Measurements from ENCODE around the gene GPR152.

Gene GPR152

DNA sequence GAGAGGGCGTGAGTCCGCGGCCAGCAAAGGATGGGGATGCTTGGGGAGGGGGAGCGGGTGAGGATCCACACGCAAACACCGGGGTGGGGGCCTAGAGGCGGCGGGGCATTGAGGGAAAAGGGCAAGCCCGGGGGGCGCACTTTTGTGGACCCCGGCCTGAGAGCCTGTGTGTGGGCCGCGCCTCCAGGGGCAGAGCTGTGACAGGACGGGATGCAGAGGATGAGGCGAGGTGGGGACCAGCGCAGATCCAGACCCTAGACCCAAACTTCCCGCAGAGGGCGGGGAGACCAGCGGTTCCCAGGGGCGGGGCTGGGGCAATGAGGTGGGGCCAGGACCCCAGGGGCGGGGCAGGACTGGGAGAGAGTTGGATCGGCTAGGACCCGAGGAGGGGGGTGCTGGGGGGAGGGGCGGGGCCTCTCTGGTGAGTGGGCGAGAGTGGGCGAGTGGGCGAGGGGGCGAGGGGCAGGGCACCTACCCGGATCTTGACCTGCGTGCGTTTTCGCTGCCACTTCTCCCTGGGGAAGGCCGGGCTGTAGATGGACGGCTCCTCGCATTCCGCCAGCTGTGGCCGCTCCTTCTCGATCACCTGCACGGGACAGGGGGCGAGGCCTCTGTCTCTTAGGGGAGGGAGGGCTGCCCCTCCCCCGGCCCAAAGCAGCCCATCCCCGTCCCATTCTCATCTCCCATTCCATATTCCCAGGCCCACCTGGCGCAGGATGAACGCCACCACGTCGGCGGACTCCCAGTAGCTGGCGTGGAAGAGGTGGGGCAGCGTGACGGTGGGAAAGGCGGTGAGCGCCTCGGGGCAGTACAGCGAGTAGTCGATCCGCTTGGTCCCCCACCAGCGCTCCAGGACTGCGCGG is 42.1 kb upstream of the GPR152 start:
- H3K27me3 ChIP-seq (replicated peaks; ENCODE audit: control insufficient read depth, insufficient read depth, low read length) = no peaks in the 10 kb centered on the region
- no peaks in the 10 kb centered on the region for H3K9me3 ChIP-seq (ENCODE audit: control insufficient read depth, low read length)
- no peak overlapping the region for H3K4me3 ChIP-seq (ENCODE audit: low read length)
- peaks cover 23% of the 10 kb centered on the region for H3K36me3 ChIP-seq (ENCODE audit: control insufficient read depth, insufficient read depth, low read length, severe bottlenecking)
- H3K9ac ChIP-seq (ENCODE audit: low read length) = no peak overlapping the region
- no peak for DNase-seq (ENCODE audit: low read depth)
- peaks cover 3% of the 10 kb centered on the region for H3K4me1 ChIP-seq (ENCODE audit: control insufficient read depth, insufficient read depth, low read length)

DNA sequence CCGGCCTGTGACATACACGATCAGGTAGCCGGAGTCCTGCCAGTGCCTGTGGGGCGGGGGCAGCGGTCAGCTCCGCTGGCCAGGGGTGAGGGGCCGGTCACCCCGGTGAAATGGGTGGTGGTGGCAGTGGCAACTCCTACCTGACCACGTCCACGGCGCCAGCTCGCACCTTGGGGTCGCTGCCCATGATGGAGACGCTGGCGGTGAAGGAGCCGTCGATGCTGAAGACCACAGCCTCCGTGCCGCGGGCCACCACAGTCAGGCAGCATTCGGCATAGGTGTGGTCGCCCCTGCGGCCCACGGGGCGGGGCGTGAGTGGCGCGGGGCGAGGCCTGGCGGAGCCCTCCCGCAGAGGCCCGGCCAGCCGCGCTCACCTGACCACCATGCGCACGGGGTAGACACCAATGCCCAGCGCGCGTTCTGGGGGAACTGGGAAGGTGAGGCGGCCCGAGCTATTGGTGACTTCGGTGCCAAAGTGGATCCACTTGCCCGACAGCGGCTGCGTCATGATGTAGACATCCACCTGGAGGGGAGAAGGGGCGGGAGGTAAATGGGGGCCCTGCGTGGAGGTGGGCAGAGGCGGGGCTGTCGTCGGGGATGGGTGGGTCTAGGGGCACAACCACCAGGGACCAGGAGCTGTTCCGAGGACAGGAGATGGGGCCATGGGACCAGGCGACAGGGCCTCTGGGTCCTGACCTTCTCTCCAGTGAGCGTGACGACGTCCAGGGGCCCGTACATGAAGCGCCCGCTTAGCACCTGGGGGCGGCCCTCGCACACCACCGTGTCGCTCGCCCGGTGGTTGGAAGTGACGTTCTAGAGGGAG is 41.2 kb upstream of the GPR152 start:
- no peaks in the 10 kb centered on the region for H3K9me3 ChIP-seq (ENCODE audit: control insufficient read depth, low read length)
- H3K9ac ChIP-seq (ENCODE audit: low read length) = no peak overlapping the region
- DNase-seq (ENCODE audit: low read depth) = no peak
- peaks cover 3% of the 10 kb centered on the region for H3K4me1 ChIP-seq (ENCODE audit: control insufficient read depth, insufficient read depth, low read length)
- H3K36me3 ChIP-seq (ENCODE audit: control insufficient read depth, insufficient read depth, low read length, severe bottlenecking) = peaks cover 27% of the 10 kb centered on the region
- no peak overlapping the region for H3K4me3 ChIP-seq (ENCODE audit: low read length)
- no peaks in the 10 kb centered on the region for H3K27me3 ChIP-seq (replicated peaks; ENCODE audit: control insufficient read depth, insufficient read depth, low read length)

GRCh38 chr11:67492801-67493547 is 40.4 kb upstream of the GPR152 start:
- Histone ChIP-seq H3K9ac (ENCODE audit: low read length) (no peak overlapping the region), H3K27me3 (replicated peaks; ENCODE audit: control insufficient read depth, insufficient read depth, low read length) (no peaks in the 10 kb centered on the region), H3K36me3 (ENCODE audit: control insufficient read depth, insufficient read depth, low read length, severe bottlenecking) (peaks cover 30% of the 10 kb centered on the region), H3K4me3 (ENCODE audit: low read length) (no peak overlapping the region), H3K9me3 (ENCODE audit: control insufficient read depth, low read length) (no peaks in the 10 kb centered on the region), H3K4me1 (ENCODE audit: control insufficient read depth, insufficient read depth, low read length) (peaks cover 3% of the 10 kb centered on the region)
- no peak for DNase-seq (ENCODE audit: low read depth)

- Histone ChIP-seq H3K4me3 (ENCODE audit: low read length) (no peak overlapping the region), H3K9me3 (ENCODE audit: control insufficient read depth, low read length) (no peaks in the 10 kb centered on the region), H3K9ac (ENCODE audit: low read length) (no peak overlapping the region), H3K4me1 (ENCODE audit: control insufficient read depth, insufficient read depth, low read length) (peaks cover 3% of the 10 kb centered on the region), H3K36me3 (ENCODE audit: control insufficient read depth, insufficient read depth, low read length, severe bottlenecking) (peaks cover 31% of the 10 kb centered on the region), H3K27me3 (replicated peaks; ENCODE audit: control insufficient read depth, insufficient read depth, low read length) (no peaks in the 10 kb centered on the region)
- no peak for DNase-seq (ENCODE audit: low read depth)
Measured at GRCh38 chr11:67492069-67492727, 39.7 kb upstream of the GPR152 start.

DNA sequence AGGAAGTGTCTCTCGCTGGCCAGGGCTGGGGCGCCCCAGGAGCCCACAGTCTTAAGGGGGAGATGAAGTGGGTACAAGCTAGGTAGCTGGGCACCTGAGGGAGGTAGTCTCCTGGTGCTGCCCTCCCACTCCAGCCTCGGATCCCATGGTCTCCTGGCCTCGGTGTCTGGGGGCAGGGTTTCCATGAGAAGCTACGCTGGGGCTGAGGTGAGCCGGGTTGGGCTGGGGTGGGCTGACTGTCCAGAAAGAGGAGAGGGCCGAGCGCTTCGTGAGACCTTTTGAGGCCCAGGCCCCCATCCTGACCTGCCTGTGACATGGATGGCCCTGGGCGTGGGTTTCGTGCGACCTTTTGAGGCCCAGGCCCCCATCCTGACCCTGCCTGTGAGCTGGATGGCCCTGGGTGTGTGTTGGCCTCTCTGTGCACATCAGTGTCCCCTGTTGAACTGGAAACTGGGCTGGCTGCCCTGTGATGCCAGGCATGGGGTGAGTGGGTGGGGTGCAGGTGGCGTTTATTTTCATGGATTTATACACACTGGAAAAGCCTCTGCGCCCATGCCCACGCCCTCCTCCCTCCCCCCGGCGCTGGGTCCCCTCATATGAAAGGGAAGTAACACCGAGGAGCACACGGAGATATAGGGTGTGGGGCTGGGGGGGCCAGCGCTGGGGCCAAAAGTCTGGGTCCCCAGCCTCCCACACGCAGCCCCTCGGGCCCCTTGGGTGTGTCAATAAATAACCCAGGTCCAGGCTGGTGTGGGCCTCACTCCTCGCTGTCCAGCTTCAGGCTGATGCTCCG is 38.9 kb upstream of the GPR152 start:
- peaks cover 31% of the 10 kb centered on the region for H3K36me3 ChIP-seq (ENCODE audit: control insufficient read depth, insufficient read depth, low read length, severe bottlenecking)
- H3K4me3 ChIP-seq (ENCODE audit: low read length) = no peak overlapping the region
- no peaks in the 10 kb centered on the region for H3K9me3 ChIP-seq (ENCODE audit: control insufficient read depth, low read length)
- no peak overlapping the region for H3K9ac ChIP-seq (ENCODE audit: low read length)
- no peak for DNase-seq (ENCODE audit: low read depth)
- H3K27me3 ChIP-seq (replicated peaks; ENCODE audit: control insufficient read depth, insufficient read depth, low read length) = no peaks in the 10 kb centered on the region
- H3K4me1 ChIP-seq (ENCODE audit: control insufficient read depth, insufficient read depth, low read length) = peaks cover 3% of the 10 kb centered on the region

GRCh38 chr11:67490727-67491065 is 38.2 kb upstream of the GPR152 start:
- H3K36me3 ChIP-seq (ENCODE audit: control insufficient read depth, insufficient read depth, low read length, severe bottlenecking) = peaks cover 28% of the 10 kb centered on the region

GRCh38 chr11:67489885-67490726 is 37.6 kb upstream of the GPR152 start:
- Histone ChIP-seq H3K9me3 (ENCODE audit: control insufficient read depth, low read length) (no peaks in the 10 kb centered on the region), H3K36me3 (ENCODE audit: control insufficient read depth, insufficient read depth, low read length, severe bottlenecking) (peaks cover 27% of the 10 kb centered on the region), H3K4me1 (ENCODE audit: control insufficient read depth, insufficient read depth, low read length) (peaks cover 3% of the 10 kb centered on the region), H3K27me3 (replicated peaks; ENCODE audit: control insufficient read depth, insufficient read depth, low read length) (no peaks in the 10 kb centered on the region), H3K9ac (ENCODE audit: low read length) (no peak overlapping the region), H3K4me3 (ENCODE audit: low read length) (no peak overlapping the region)
- DNase-seq (ENCODE audit: low read depth) = no peak

More at GRCh38 chr11:67490727-67491065, 38.2 kb upstream of the GPR152 start:
- no peaks in the 10 kb centered on the region for H3K27me3 ChIP-seq (replicated peaks; ENCODE audit: control insufficient read depth, insufficient read depth, low read length)
- H3K4me3 ChIP-seq (ENCODE audit: low read length) = no peak overlapping the region
- H3K4me1 ChIP-seq (ENCODE audit: control insufficient read depth, insufficient read depth, low read length) = peaks cover 3% of the 10 kb centered on the region
- H3K9ac ChIP-seq (ENCODE audit: low read length) = no peak overlapping the region
- no peak for DNase-seq (ENCODE audit: low read depth)
- H3K9me3 ChIP-seq (ENCODE audit: control insufficient read depth, low read length) = no peaks in the 10 kb centered on the region

- Histone ChIP-seq H3K9me3 (ENCODE audit: control insufficient read depth, low read length) (no peaks in the 10 kb centered on the region), H3K27me3 (replicated peaks; ENCODE audit: control insufficient read depth, insufficient read depth, low read length) (no peaks in the 10 kb centered on the region), H3K4me1 (ENCODE audit: control insufficient read depth, insufficient read depth, low read length) (peaks cover 3% of the 10 kb centered on the region), H3K4me3 (ENCODE audit: low read length) (no peak overlapping the region), H3K9ac (ENCODE audit: low read length) (no peak overlapping the region), H3K36me3 (ENCODE audit: control insufficient read depth, insufficient read depth, low read length, severe bottlenecking) (peaks cover 27% of the 10 kb centered on the region)
- no peak for DNase-seq (ENCODE audit: low read depth)
Measured at GRCh38 chr11:67489203-67489884, 36.8 kb upstream of the GPR152 start.

- Histone ChIP-seq H3K4me3 (ENCODE audit: low read length) (no peak overlapping the region), H3K9ac (ENCODE audit: low read length) (no peak overlapping the region), H3K36me3 (ENCODE audit: control insufficient read depth, insufficient read depth, low read length, severe bottlenecking) (peaks cover 15% of the 10 kb centered on the region), H3K4me1 (ENCODE audit: control insufficient read depth, insufficient read depth, low read length) (peaks cover 10% of the 10 kb centered on the region), H3K9me3 (ENCODE audit: control insufficient read depth, low read length) (no peaks in the 10 kb centered on the region), H3K27me3 (replicated peaks; ENCODE audit: control insufficient read depth, insufficient read depth, low read length) (no peaks in the 10 kb centered on the region)
- DNase-seq (ENCODE audit: low read depth) = no peak
Measured at GRCh38 chr11:67486481-67487195, 34.1 kb upstream of the GPR152 start.

All from adipocyte (in vitro differentiated cells).